ENCODE data around the gene KRTAP1-4. TPM values are rescaled to one million over a fixed set of nuclear protein-coding genes. Genes with fewer than 3 reads are reported as not detected.

KRTAP1-4 gene
- total and polyA plus RNA-seq, 2 of the 8 experiments (the other 6 are each of a cell fraction or from before 2014, with no cell fraction given), result not detected

GRCh38 chr17:41002814-41003213 lies 27.2 kb downstream of the KRTAP1-4 start:
- Histone ChIP-seq H3K27me3 (replicated peaks in 1 of 4; ENCODE audit: control insufficient read depth in 3 of 4, extremely low read depth in 1 of 4, insufficient read depth in 3 of 4, low read length in 3 of 4) (no peaks in the 10 kb centered on the region), H2AFZ (ENCODE audit: low read length) (0 out of 2 replicates have a peak overlapping the region, but pooled peaks have one; percentile 68), H3K18ac (ENCODE audit: extremely low read depth, low read length) (no peak overlapping the region), H3K23me2 (ENCODE audit: low read depth, low read length) (no peaks in the 10 kb centered on the region), H2AK5ac (ENCODE audit: low read depth, low read length) (no peak overlapping the region), H3K23ac (ENCODE audit: insufficient read length) (no peak overlapping the region), H4K5ac (ENCODE audit: insufficient read length, low read depth, low read length) (no peak overlapping the region), H2BK12ac (ENCODE audit: low read depth, low read length) (no peak overlapping the region), H2BK20ac (ENCODE audit: low read length) (no peak overlapping the region), H3K9ac (replicated peaks in 1 of 4; ENCODE audit: extremely low read depth in 1 of 4, low read depth in 3 of 4, low read length in 3 of 4) (no peak overlapping the region), H3K36me3 (ENCODE audit: control insufficient read depth in 2 of 4, insufficient read depth in 4 of 4, low read length in 3 of 4) (no peaks in the 10 kb centered on the region), H3K4ac (replicated peaks; ENCODE audit: insufficient read length, low read depth, low read length) (no peak overlapping the region), H3K56ac (replicated peaks; ENCODE audit: insufficient read length, low read depth, low read length) (no peak overlapping the region), H3K4me1 (replicated peaks in 1 of 4; ENCODE audit: control insufficient read depth in 3 of 4, insufficient read depth in 4 of 4, low read length in 3 of 4) (no peaks in the 10 kb centered on the region), H3K14ac (ENCODE audit: insufficient read length) (no peak overlapping the region), H3K27ac (ENCODE audit: low read depth, low read length) (no peak overlapping the region), H3K79me2 (ENCODE audit: control insufficient read depth in 1 of 2, insufficient read depth in 2 of 2, low read length in 2 of 2) (no peaks in the 10 kb centered on the region), H3K79me1 (ENCODE audit: low read depth, low read length) (no peaks in the 10 kb centered on the region), H3K9me3 (ENCODE audit: insufficient read depth in 2 of 2, low read depth in 1 of 2, low read length in 1 of 2) (no peaks in the 10 kb centered on the region), H3K4me3 (ENCODE audit: extremely low read depth in 1 of 4, insufficient read depth in 2 of 4, low read depth in 3 of 4, low read length in 4 of 4) (no peak overlapping the region), H2BK5ac (ENCODE audit: low read depth, low read length) (no peak overlapping the region), H3K4me2 (ENCODE audit: insufficient read depth in 1 of 2, low read depth in 2 of 2, low read length in 2 of 2) (no peak overlapping the region), H2BK120ac (replicated peaks; ENCODE audit: low read depth, low read length) (no peak overlapping the region), H4K8ac (ENCODE audit: extremely low read depth, insufficient read depth, low read length) (no peak overlapping the region), H4K20me1 (replicated peaks in 1 of 2; ENCODE audit: control insufficient read depth in 1 of 2, insufficient read depth in 2 of 2, low read length in 2 of 2) (no peaks in the 10 kb centered on the region), H2BK15ac (ENCODE audit: low read length) (no peak overlapping the region), H4K91ac (replicated peaks; ENCODE audit: insufficient read length, low read length) (no peak overlapping the region)
- WGBS, 2 experiments (ENCODE audit: extremely low coverage in 1 of 2, insufficient coverage in 1 of 2, insufficient read length in 1 of 2, insufficient replicate concordance in 2 of 2, low coverage in 1 of 2, low lambda C conversion rate in 2 of 2, missing lambda C conversion rate in 1 of 2), result 78% methylated on average over 5 of the region's 5 CpGs; no CpG with 5 or more reads in 1 of the 2 experiments
- FAIRE-seq, result no peak
- ChIA-PET CTCF (ENCODE audit: partially characterized antibody) (no interaction called here), POLR2A (ENCODE audit: partially characterized antibody) (interaction anchor here (1.1 kb wide), 1 partner anchor 15 kb away, joined by 3 read pairs; no protein-coding TSS in a partner anchor)
- no peak for DNase-seq (ENCODE audit: low read depth in 1 of 2, low spot score in 2 of 2)
- TF ChIP-seq ASH2L (IDR thresholded peaks at IDR 0.05; ENCODE audit: low read length) (no peak), SUZ12 (IDR thresholded peaks at IDR 0.05; ENCODE audit: low read length) (no peak), EP300 (IDR thresholded peaks at IDR 0.05; ENCODE audit: borderline replicate concordance in 1 of 2, low read depth in 2 of 2, low read length in 2 of 2) (no peak), GABPA (IDR thresholded peaks at IDR 0.05; ENCODE audit: borderline replicate concordance, insufficient read depth, low read length) (no peak)
- TF ChIP-seq, protein P1, sequence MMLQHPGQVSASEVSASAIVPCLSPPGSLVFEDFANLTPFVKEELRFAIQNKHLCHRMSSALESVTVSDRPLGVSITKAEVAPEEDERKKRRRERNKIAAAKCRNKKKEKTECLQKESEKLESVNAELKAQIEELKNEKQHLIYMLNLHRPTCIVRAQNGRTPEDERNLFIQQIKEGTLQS (IDR thresholded peaks at IDR 0.05; ENCODE audit: insufficient read depth, low read depth, low read length), result no peak

Data from H1 (cell line).